DMS114 treated with DMSO at 0.1 percent for 48 hours (cell line): ENCODE results near the gene KCNAB1.
"Not testable (repeated sequence)": the region's sequence is repeated elsewhere in the genome, so short reads cannot be mapped to it uniquely, and the experiment has no call there.

Experiments used
- DNase-seq: peaks from one replicate; lab custom pipeline; 2025; ENCODE audit not compliant: unreplicated experiment; lab: John Stamatoyannopoulos, UW

The KCNAB1 gene

GRCh38 chr3:156175570-156175969 lies 55.2 kb downstream of the KCNAB1 start:
- no peak for DNase-seq

- no peak for DNase-seq
These were observed 55.7 kb downstream of the KCNAB1 start for GRCh38 chr3:156176048-156176447.

GRCh38 chr3:156176629-156177210 lies 56.3 kb downstream of the KCNAB1 start:
- DNase-seq = no peak

- no peak for DNase-seq
These were observed 59.7 kb downstream of the KCNAB1 start for GRCh38 chr3:156180077-156180476.

GRCh38 chr3:156181509-156181908 lies 61.1 kb downstream of the KCNAB1 start:
- DNase-seq = no peak

- no peak for DNase-seq
These were observed 63.0 kb downstream of the KCNAB1 start for GRCh38 chr3:156183396-156183795.

GRCh38 chr3:156184156-156184555 lies 63.8 kb downstream of the KCNAB1 start:
- no peak for DNase-seq

GRCh38 chr3:156187146-156187769 lies 66.9 kb downstream of the KCNAB1 start:
- no peak for DNase-seq

- no peak for DNase-seq
These were observed 68.4 kb downstream of the KCNAB1 start for GRCh38 chr3:156188757-156189156.

- DNase-seq = no peak
These were observed 69.5 kb downstream of the KCNAB1 start for GRCh38 chr3:156189927-156190326.

GRCh38 chr3:156194945-156195344 lies 74.6 kb downstream of the KCNAB1 start:
- DNase-seq = not testable (repeated sequence)

- not testable (repeated sequence) for DNase-seq
These were observed 76.8 kb downstream of the KCNAB1 start for GRCh38 chr3:156197152-156197551.

GRCh38 chr3:156201411-156202405 lies 81.3 kb downstream of the KCNAB1 start:
- no peak for DNase-seq

GRCh38 chr3:156206157-156206556 lies 85.8 kb downstream of the KCNAB1 start:
- DNase-seq = no peak

GRCh38 chr3:156207802-156208685 lies 87.7 kb downstream of the KCNAB1 start:
- DNase-seq = no peak

GRCh38 chr3:156209631-156210335 lies 89.4 kb downstream of the KCNAB1 start:
- no peak for DNase-seq

- DNase-seq = no peak
These were observed 91.2 kb downstream of the KCNAB1 start for GRCh38 chr3:156211583-156211982.

- no peak for DNase-seq
These were observed 94.3 kb downstream of the KCNAB1 start for GRCh38 chr3:156214676-156215075.

GRCh38 chr3:156215751-156216150 lies 95.4 kb downstream of the KCNAB1 start:
- no peak for DNase-seq

GRCh38 chr3:156216216-156216615 lies 95.8 kb downstream of the KCNAB1 start:
- DNase-seq = no peak
